ENCODE results near the gene HECW1.

The HECW1 gene

GRCh38 chr7:43520201-43520600 is 407.8 kb downstream of the HECW1 start:
- H3K9ac ChIP-seq (ENCODE audit: low read depth, low read length, poor library complexity, severe bottlenecking): no peak overlapping the region
- H3K36me3 ChIP-seq (ENCODE audit: insufficient read depth, low read length): no peaks in the 10 kb centered on the region
- H4K20me1 ChIP-seq (ENCODE audit: insufficient read depth, low read length, poor library complexity, severe bottlenecking): no peaks in the 10 kb centered on the region
- TF ChIP-seq CTCF (conservative IDR thresholded peaks at IDR 0.05; ENCODE audit: low read length) (no peak), EZH2phosphoT487 (IDR thresholded peaks at IDR 0.05; ENCODE audit: borderline replicate concordance) (no peak)
- no peak overlapping the region for H3K4me3 ChIP-seq (ENCODE audit: low read length, poor library complexity, severe bottlenecking)
- H3K27me3 ChIP-seq (ENCODE audit: insufficient read depth, low read length, poor library complexity, severe bottlenecking): no peaks in the 10 kb centered on the region
- H2AFZ ChIP-seq (ENCODE audit: low read length): no peak overlapping the region
- H3K4me1 ChIP-seq (ENCODE audit: insufficient read depth, low read length, poor library complexity, severe bottlenecking): peaks cover 14% of the 10 kb centered on the region
- H3F3A ChIP-seq (ENCODE audit: low read depth): no peaks in the 10 kb centered on the region; the same call in 1 of the 2 replicates
- no peaks in the 10 kb centered on the region for H3K79me2 ChIP-seq (ENCODE audit: insufficient read depth, low read length)
- H3K9me2 ChIP-seq (replicated peaks; ENCODE audit: low read depth, low read length): no peaks in the 10 kb centered on the region
- no peak overlapping the region for H3K4me2 ChIP-seq (ENCODE audit: low read depth, low read length, poor library complexity, severe bottlenecking)
- H3K9me3 ChIP-seq (ENCODE audit: insufficient read depth, low read depth, low read length): no peaks in the 10 kb centered on the region

- Histone ChIP-seq H3K79me2 (ENCODE audit: insufficient read depth, low read length) (no peaks in the 10 kb centered on the region), H3K36me3 (ENCODE audit: insufficient read depth, low read length) (no peaks in the 10 kb centered on the region), H3K9me2 (replicated peaks; ENCODE audit: low read depth, low read length) (no peaks in the 10 kb centered on the region), H3F3A (ENCODE audit: low read depth) (no peaks in the 10 kb centered on the region), H3K27me3 (ENCODE audit: insufficient read depth, low read length, poor library complexity, severe bottlenecking) (no peaks in the 10 kb centered on the region), H3K9ac (ENCODE audit: low read depth, low read length, poor library complexity, severe bottlenecking) (no peak overlapping the region), H3K4me3 (ENCODE audit: low read length, poor library complexity, severe bottlenecking) (no peak overlapping the region), H3K4me1 (ENCODE audit: insufficient read depth, low read length, poor library complexity, severe bottlenecking) (peaks cover 4% of the 10 kb centered on the region), H4K20me1 (ENCODE audit: insufficient read depth, low read length, poor library complexity, severe bottlenecking) (no peaks in the 10 kb centered on the region), H2AFZ (ENCODE audit: low read length) (peak overlapping the region; percentile 55; the same call in 1 of the 2 replicates), H3K9me3 (ENCODE audit: insufficient read depth, low read depth, low read length) (no peaks in the 10 kb centered on the region), H3K4me2 (ENCODE audit: low read depth, low read length, poor library complexity, severe bottlenecking) (no peak overlapping the region)
- TF ChIP-seq EZH2phosphoT487 (IDR thresholded peaks at IDR 0.05; ENCODE audit: borderline replicate concordance) (no peak), CTCF (conservative IDR thresholded peaks at IDR 0.05; ENCODE audit: low read length) (no peak)
Observed at GRCh38 chr7:43522406-43523156, 410.1 kb downstream of the HECW1 start.

GRCh38 chr7:43528576-43529354 is 416.3 kb downstream of the HECW1 start:
- Histone ChIP-seq H3K4me2 (ENCODE audit: low read depth, low read length, poor library complexity, severe bottlenecking) (no peak overlapping the region), H3K9me3 (ENCODE audit: insufficient read depth, low read depth, low read length) (no peaks in the 10 kb centered on the region), H2AFZ (ENCODE audit: low read length) (no peak overlapping the region), H3K4me1 (ENCODE audit: insufficient read depth, low read length, poor library complexity, severe bottlenecking) (no peaks in the 10 kb centered on the region), H3K27me3 (ENCODE audit: insufficient read depth, low read length, poor library complexity, severe bottlenecking) (no peaks in the 10 kb centered on the region), H3K4me3 (ENCODE audit: low read length, poor library complexity, severe bottlenecking) (no peak overlapping the region), H3K9me2 (replicated peaks; ENCODE audit: low read depth, low read length) (no peaks in the 10 kb centered on the region), H3F3A (ENCODE audit: low read depth) (no peaks in the 10 kb centered on the region), H4K20me1 (ENCODE audit: insufficient read depth, low read length, poor library complexity, severe bottlenecking) (no peaks in the 10 kb centered on the region), H3K36me3 (ENCODE audit: insufficient read depth, low read length) (no peaks in the 10 kb centered on the region), H3K9ac (ENCODE audit: low read depth, low read length, poor library complexity, severe bottlenecking) (no peak overlapping the region), H3K79me2 (ENCODE audit: insufficient read depth, low read length) (no peaks in the 10 kb centered on the region)
- TF ChIP-seq EZH2phosphoT487 (IDR thresholded peaks at IDR 0.05; ENCODE audit: borderline replicate concordance): no peak
- no peak for TF ChIP-seq CTCF (conservative IDR thresholded peaks at IDR 0.05; ENCODE audit: low read length)
